ENCODE results near the gene MBNL1.

The MBNL1 gene

GRCh38 chr3:152254041-152254440, 14.7 kb upstream of the MBNL1 start:
- no peak for DNase-seq

- no peak for DNase-seq
These were observed 13.4 kb upstream of the MBNL1 start for GRCh38 chr3:152255290-152255689.

GRCh38 chr3:152256851-152257562, 11.7 kb upstream of the MBNL1 start:
- DNase-seq, result no peak

- peak; percentile 63 for DNase-seq
These were observed 11.1 kb upstream of the MBNL1 start for GRCh38 chr3:152257563-152258035.

GRCh38 chr3:152258448-152259393, 10.0 kb upstream of the MBNL1 start:
- DNase-seq, result peak; percentile 99

- no peak for DNase-seq
These were observed 9.3 kb upstream of the MBNL1 start for GRCh38 chr3:152259468-152259867.

- DNase-seq, result no peak
These were observed 8.7 kb upstream of the MBNL1 start for GRCh38 chr3:152260026-152260425.

- DNase-seq, result peak; percentile 10
These were observed 8.2 kb upstream of the MBNL1 start for GRCh38 chr3:152260529-152260928.

- DNase-seq, result no peak
These were observed 7.4 kb upstream of the MBNL1 start for GRCh38 chr3:152261329-152261728.

GRCh38 chr3:152263711-152264110, 5.0 kb upstream of the MBNL1 start:
- DNase-seq, result no peak

GRCh38 chr3:152264378-152264777, 4.4 kb upstream of the MBNL1 start:
- DNase-seq, result peak; percentile 80

- DNase-seq, result peak; percentile 93
These were observed 2.3 kb upstream of the MBNL1 start for GRCh38 chr3:152266221-152266995.

GRCh38 chr3:152267831-152268554, 736 bp upstream of the MBNL1 start:
- no peak for DNase-seq

GRCh38 chr3:152269056-152269830, 514 bp downstream of the MBNL1 start:
- DNase-seq, result peak; percentile 69

GRCh38 chr3:152269831-152270734, 1.4 kb downstream of the MBNL1 start:
- peak; percentile 43 for DNase-seq

- peak; percentile 33 for DNase-seq
These were observed 2.2 kb downstream of the MBNL1 start for GRCh38 chr3:152270937-152271336.

GRCh38 chr3:152271501-152272236, 2.9 kb downstream of the MBNL1 start:
- DNase-seq, result no peak

- DNase-seq, result peak; percentile 65
These were observed 4.1 kb downstream of the MBNL1 start for GRCh38 chr3:152272771-152273242.

GRCh38 chr3:152276681-152277080, 8.0 kb downstream of the MBNL1 start:
- DNase-seq, result no peak

GRCh38 chr3:152277198-152277597, 8.5 kb downstream of the MBNL1 start:
- no peak for DNase-seq

All from inflammatory macrophage treated with lipopolysaccharide for 4 hours (primary cell).